22Rv1 (cell line): Measurements from ENCODE around the gene STN1.

Source experiments
- H3K27ac ChIP-seq: fragments of 450-650 bp; 2 replicates; pipeline ENCODE4 v1.5.1; 2017
- ZFX ChIP-seq: fragments of 450-650 bp; IDR thresholded peaks from 2 replicates; pipeline ENCODE4 v1.6.1; 2017; ENCODE audit warnings: antibody characterized with exemption, borderline replicate concordance
- TF ChIP-seq, protein P1 (sequence below): fragments of 450-650 bp; IDR thresholded peaks from 2 replicates; pipeline ENCODE4 v1.5.1; 2017; ENCODE audit warnings: mild to moderate bottlenecking

The STN1 gene

GRCh38 chr10:103838070-103838395 lies 80.0 kb downstream of the STN1 start:
- TF ChIP-seq ZFX = no peak
- TF ChIP-seq, protein P1, sequence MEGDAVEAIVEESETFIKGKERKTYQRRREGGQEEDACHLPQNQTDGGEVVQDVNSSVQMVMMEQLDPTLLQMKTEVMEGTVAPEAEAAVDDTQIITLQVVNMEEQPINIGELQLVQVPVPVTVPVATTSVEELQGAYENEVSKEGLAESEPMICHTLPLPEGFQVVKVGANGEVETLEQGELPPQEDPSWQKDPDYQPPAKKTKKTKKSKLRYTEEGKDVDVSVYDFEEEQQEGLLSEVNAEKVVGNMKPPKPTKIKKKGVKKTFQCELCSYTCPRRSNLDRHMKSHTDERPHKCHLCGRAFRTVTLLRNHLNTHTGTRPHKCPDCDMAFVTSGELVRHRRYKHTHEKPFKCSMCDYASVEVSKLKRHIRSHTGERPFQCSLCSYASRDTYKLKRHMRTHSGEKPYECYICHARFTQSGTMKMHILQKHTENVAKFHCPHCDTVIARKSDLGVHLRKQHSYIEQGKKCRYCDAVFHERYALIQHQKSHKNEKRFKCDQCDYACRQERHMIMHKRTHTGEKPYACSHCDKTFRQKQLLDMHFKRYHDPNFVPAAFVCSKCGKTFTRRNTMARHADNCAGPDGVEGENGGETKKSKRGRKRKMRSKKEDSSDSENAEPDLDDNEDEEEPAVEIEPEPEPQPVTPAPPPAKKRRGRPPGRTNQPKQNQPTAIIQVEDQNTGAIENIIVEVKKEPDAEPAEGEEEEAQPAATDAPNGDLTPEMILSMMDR = no peak
- no peak overlapping the region for H3K27ac ChIP-seq

- H3K27ac ChIP-seq = no peak overlapping the region
- no peak for TF ChIP-seq ZFX
- TF ChIP-seq, protein P1 = no peak
These were observed 80.5 kb downstream of the STN1 start for GRCh38 chr10:103837370-103838069.

- H3K27ac ChIP-seq = no peak overlapping the region
- TF ChIP-seq, protein P1 = no peak
- no peak for TF ChIP-seq ZFX
These were observed 81.1 kb downstream of the STN1 start for GRCh38 chr10:103836861-103837260.

GRCh38 chr10:103836273-103836672 lies 81.7 kb downstream of the STN1 start:
- H3K27ac ChIP-seq = no peak overlapping the region
- TF ChIP-seq ZFX = no peak
- TF ChIP-seq, protein P1 = no peak

GRCh38 chr10:103835096-103836050 lies 82.6 kb downstream of the STN1 start:
- TF ChIP-seq, protein P1 = no peak
- no peak for TF ChIP-seq ZFX
- H3K27ac ChIP-seq = no peak overlapping the region

GRCh38 chr10:103834436-103835095 lies 83.4 kb downstream of the STN1 start:
- no peak overlapping the region for H3K27ac ChIP-seq
- no peak for TF ChIP-seq ZFX
- TF ChIP-seq, protein P1 = no peak
